A549 treated with CORT108297 at 1 μM for 4 hours (cell line): ENCODE results near the gene CREM. TPM values are rescaled to one million over a fixed set of nuclear protein-coding genes. Genes with fewer than 3 reads are reported as not detected.

Experiments
- total RNA-seq: library from RNA; stranded (reverse); fragments of 200-300 nt; extraction: Qiagen RNA extraction; gene quantifications from 5 replicates; pipeline ENCODE4 v1.2.3, GENCODE V29; 2022

The CREM gene
- 34.4 to 37.4 TPM (median 36.5 TPM) in 5 replicates for total RNA-seq

GRCh38 chr10:35126530-35127288 lies at the start of gene CREM:
TSS of gene CREM (plus strand) at chr10:35126846. CDS start at chr10:35137836, 10,990 bp downstream.

GRCh38 chr10:35090162-35090954 lies 36.3 kb upstream of the CREM start, which contains the start of gene CUL2:
TSS of gene CUL2 (minus strand) at chr10:35090341. CDS start at chr10:35071317, 19,024 bp downstream.

Other genes starting within 250 kb of the CREM start
- 22.3 to 27.6 TPM (median 23.2 TPM) in 5 replicates for gene CUL2, start 36.5 kb upstream of the CREM start, total RNA-seq
- 42.2 to 47.5 TPM (median 44.9 TPM) in 5 replicates for gene CCNY, start 209.7 kb downstream of the CREM start, total RNA-seq